Measurements from ENCODE around the gene FOSL2.

DNA sequence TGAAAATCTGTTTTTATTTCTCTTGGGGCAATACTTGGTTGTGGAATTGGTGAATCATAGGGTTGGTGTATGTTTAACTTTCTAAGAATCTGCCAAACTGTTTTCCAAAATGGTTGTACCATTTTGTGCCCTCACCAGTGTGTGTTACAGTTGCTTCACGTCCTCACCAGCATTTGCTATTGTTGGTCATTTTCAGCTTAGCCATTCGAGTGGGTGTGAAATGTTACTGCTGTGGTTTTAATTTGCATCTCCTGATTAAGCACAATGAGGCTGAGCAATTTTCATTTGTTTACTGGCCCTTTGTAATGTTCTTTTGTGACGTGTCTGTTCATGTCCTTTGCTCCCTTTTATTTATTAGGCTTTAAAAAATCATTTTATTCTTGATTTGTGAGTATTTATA, 49.7 kb downstream of the FOSL2 start:
- TF ChIP-seq, protein P1, sequence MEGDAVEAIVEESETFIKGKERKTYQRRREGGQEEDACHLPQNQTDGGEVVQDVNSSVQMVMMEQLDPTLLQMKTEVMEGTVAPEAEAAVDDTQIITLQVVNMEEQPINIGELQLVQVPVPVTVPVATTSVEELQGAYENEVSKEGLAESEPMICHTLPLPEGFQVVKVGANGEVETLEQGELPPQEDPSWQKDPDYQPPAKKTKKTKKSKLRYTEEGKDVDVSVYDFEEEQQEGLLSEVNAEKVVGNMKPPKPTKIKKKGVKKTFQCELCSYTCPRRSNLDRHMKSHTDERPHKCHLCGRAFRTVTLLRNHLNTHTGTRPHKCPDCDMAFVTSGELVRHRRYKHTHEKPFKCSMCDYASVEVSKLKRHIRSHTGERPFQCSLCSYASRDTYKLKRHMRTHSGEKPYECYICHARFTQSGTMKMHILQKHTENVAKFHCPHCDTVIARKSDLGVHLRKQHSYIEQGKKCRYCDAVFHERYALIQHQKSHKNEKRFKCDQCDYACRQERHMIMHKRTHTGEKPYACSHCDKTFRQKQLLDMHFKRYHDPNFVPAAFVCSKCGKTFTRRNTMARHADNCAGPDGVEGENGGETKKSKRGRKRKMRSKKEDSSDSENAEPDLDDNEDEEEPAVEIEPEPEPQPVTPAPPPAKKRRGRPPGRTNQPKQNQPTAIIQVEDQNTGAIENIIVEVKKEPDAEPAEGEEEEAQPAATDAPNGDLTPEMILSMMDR (IDR thresholded peaks at IDR 0.05): no peak
- TF ChIP-seq POLR2AphosphoS5 (IDR thresholded peaks at IDR 0.05; ENCODE audit: insufficient read depth in 1 of 2, low read depth in 1 of 2): no peak
- no peak for TF ChIP-seq POLR2A (IDR thresholded peaks at IDR 0.05)

All from vagina (tissue), 2 donors.